K562 (cell line): ENCODE measurements around the gene ZNF609.

Experiments
- DPF2 ChIP-seq: fragments of 450-650 bp; IDR thresholded peaks from 2 replicates; pipeline ENCODE4 v1.6.1; 2016
- EZH2 ChIP-seq: IDR thresholded peaks from 2 replicates; pipeline ENCODE4 v1.6.1; 2012; ENCODE audit warnings: low read depth, mild to moderate bottlenecking, inconsistent platforms, low read length, borderline replicate concordance

DNA sequence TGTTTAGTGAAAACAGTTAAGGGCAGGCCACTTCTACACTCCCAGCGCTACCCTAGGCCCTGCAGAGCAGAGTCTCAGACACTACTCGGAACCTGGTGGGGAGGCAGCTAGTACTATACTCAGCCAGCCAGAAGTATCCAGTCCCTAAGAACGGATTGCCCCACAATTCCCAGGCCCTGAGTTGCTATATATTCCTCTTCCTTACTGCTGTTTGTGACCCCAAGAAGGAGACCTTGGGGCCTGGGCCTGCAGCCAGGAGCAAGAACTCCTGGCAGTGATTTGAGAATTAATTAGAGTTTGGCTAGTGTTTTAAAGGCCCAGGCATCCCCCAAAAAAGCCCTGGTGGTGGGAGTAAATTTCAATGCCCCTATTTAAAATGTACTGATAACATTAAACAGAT, 227.3 kb downstream of the ZNF609 start:
- TF ChIP-seq EZH2 (no peak), DPF2 (no peak)
